ENCODE measurements around the gene MLN.

GRCh38 chr6:33850869-33851541 lies 47.2 kb upstream of the MLN start:
- TF ChIP-seq CTCF (IDR thresholded peaks at IDR 0.05), result no peak
- TF ChIP-seq POLR2A (IDR thresholded peaks at IDR 0.05; ENCODE audit: low read length), result no peak
